Neural cell (in vitro differentiated cells): Measurements from ENCODE around the gene PTPRN2. TPM values are rescaled to one million over a fixed set of nuclear protein-coding genes. Genes with fewer than 3 reads are reported as not detected.

Experiments
- H2AFZ ChIP-seq: fragments of 200-600, 300-800 bp; sonication (generic), shearing (Covaris generic); 2 replicates; pipeline ENCODE4 v1.6.0; 2014; ENCODE audit warnings: low read depth, mild to moderate bottlenecking, antibody characterized with exemption, low read length, moderate library complexity
- H3F3A ChIP-seq: fragments of 200-600 bp; shearing (Covaris generic); 2 replicates; pipeline ENCODE4 v1.6.1; 2016; ENCODE audit warnings: mild to moderate bottlenecking, moderate library complexity, mixed read lengths, antibody characterized with exemption, low read length; ENCODE audit not compliant: insufficient read depth, poor library complexity, severe bottlenecking
- H3K27ac ChIP-seq: fragments of 200-600, 300-800 bp; sonication (generic), shearing (Covaris generic); 2 replicates; pipeline ENCODE4 v1.5.1; 2014; ENCODE audit warnings: mild to moderate bottlenecking, low read length, moderate library complexity
- H3K27me3 ChIP-seq: fragments of 300-800, 200-600 bp; sonication (generic), shearing (Covaris generic); 2 replicates; pipeline ENCODE4 v1.6.0; 2014; ENCODE audit warnings: mild to moderate bottlenecking, low read depth, low read length, moderate library complexity; ENCODE audit not compliant: insufficient read depth
- H3K36me3 ChIP-seq: fragments of 300-800, 200-600 bp; sonication (generic), shearing (Covaris generic); 2 replicates; pipeline ENCODE4 v1.5.1; 2014; ENCODE audit warnings: mild to moderate bottlenecking, antibody characterized with exemption, low read length, moderate library complexity; ENCODE audit not compliant: insufficient read depth
- H3K4me2 ChIP-seq: fragments of 300-800, 200-600 bp; sonication (generic), shearing (Covaris generic); 2 replicates; pipeline ENCODE4 v1.6.0; 2014; ENCODE audit warnings: mild to moderate bottlenecking, low read length
- H3K4me3 ChIP-seq: fragments of 300-800, 200-600 bp; sonication (generic), shearing (Covaris generic); 2 replicates; pipeline ENCODE4 v1.5.1; 2014; ENCODE audit warnings: mild to moderate bottlenecking, low read length, moderate library complexity
- H3K79me2 ChIP-seq: fragments of 200-600 bp; shearing (Covaris generic); replicated peaks from 2 replicates; pipeline ENCODE4 v1.6.0; 2014; ENCODE audit warnings: mild to moderate bottlenecking, low read length, moderate library complexity; ENCODE audit not compliant: insufficient read depth
- H3K9ac ChIP-seq: fragments of 300-800, 200-600 bp; sonication (generic), shearing (Covaris generic); 2 replicates; pipeline ENCODE4 v1.6.1; 2016; ENCODE audit warnings: mild to moderate bottlenecking, low read length, mixed read lengths
- H3K9me2 ChIP-seq: fragments of 200-600 bp; shearing (Covaris generic); 2 replicates; pipeline ENCODE4 v1.6.1; 2016; ENCODE audit warnings: mild to moderate bottlenecking, low read length, mixed read lengths; ENCODE audit not compliant: insufficient read depth
- H3K9me3 ChIP-seq: fragments of 200-600, 300-800 bp; sonication (generic), shearing (Covaris generic); 2 replicates; pipeline ENCODE4 v1.6.1; 2016; ENCODE audit warnings: mild to moderate bottlenecking, mixed run types, low read length, moderate library complexity, mixed read lengths
- H4K20me1 ChIP-seq: fragments of 200-600 bp; shearing (Covaris generic); 2 replicates; pipeline ENCODE4 v1.6.1; 2016; ENCODE audit warnings: mild to moderate bottlenecking, mixed run types; ENCODE audit not compliant: insufficient read depth
- CTCF ChIP-seq: fragments of 450-650 bp; IDR thresholded peaks from 2 replicates; pipeline ENCODE4 v1.5.1; 2014; ENCODE audit warnings: antibody characterized with exemption, mild to moderate bottlenecking, moderate library complexity; ENCODE audit not compliant: poor library complexity, severe bottlenecking
- EP300 ChIP-seq: fragments of 450-650 bp; conservative IDR thresholded peaks from 2 replicates; pipeline ENCODE4 v1.6.1; 2014; ENCODE audit warnings: antibody characterized with exemption, mild to moderate bottlenecking, moderate library complexity; ENCODE audit not compliant: poor library complexity, severe bottlenecking
- EZH2 ChIP-seq: fragments of 200-600, 300-800 bp; shearing (Covaris generic), sonication (generic); IDR thresholded peaks from 2 replicates; pipeline ENCODE4 v1.6.1; 2014; ENCODE audit warnings: antibody characterized with exemption, low read length, borderline replicate concordance, mild to moderate bottlenecking; ENCODE audit not compliant: insufficient read depth, poor library complexity, severe bottlenecking
- MXI1 ChIP-seq: fragments of 450-650 bp; conservative IDR thresholded peaks from 2 replicates; pipeline ENCODE4 v1.6.1; 2014; ENCODE audit warnings: antibody characterized with exemption, mild to moderate bottlenecking; ENCODE audit not compliant: poor library complexity, severe bottlenecking
- POLR2AphosphoS5 ChIP-seq: IDR thresholded peaks from 2 replicates; pipeline ENCODE4 v1.6.1; 2012
- RAD21 ChIP-seq: fragments of 450-650 bp; conservative IDR thresholded peaks from 2 replicates; pipeline ENCODE4 v1.6.1; 2014; ENCODE audit warnings: antibody characterized with exemption, mild to moderate bottlenecking, moderate library complexity
- REST ChIP-seq: IDR thresholded peaks from 2 replicates; pipeline ENCODE4 v1.6.1; 2012; ENCODE audit warnings: borderline replicate concordance
- SMC3 ChIP-seq: fragments of 450-650 bp; conservative IDR thresholded peaks from 2 replicates; pipeline ENCODE4 v1.6.1; 2014; ENCODE audit warnings: antibody characterized with exemption, mild to moderate bottlenecking, moderate library complexity; ENCODE audit not compliant: poor library complexity
- TAF1 ChIP-seq: IDR thresholded peaks from 2 replicates; pipeline ENCODE4 v1.6.1; 2012; ENCODE audit warnings: low read depth
- polyA plus RNA-seq: library from polyadenylated mRNA; depleted of rRNA; stranded (reverse); fragments of >200 nt; gene quantifications from 2 replicates; pipeline ENCODE4 v1.2.3, GENCODE V29; 2014

PTPRN2 gene
- polyA plus RNA-seq, 1 donor from 2014 or later, result 31.0 TPM

DNA sequence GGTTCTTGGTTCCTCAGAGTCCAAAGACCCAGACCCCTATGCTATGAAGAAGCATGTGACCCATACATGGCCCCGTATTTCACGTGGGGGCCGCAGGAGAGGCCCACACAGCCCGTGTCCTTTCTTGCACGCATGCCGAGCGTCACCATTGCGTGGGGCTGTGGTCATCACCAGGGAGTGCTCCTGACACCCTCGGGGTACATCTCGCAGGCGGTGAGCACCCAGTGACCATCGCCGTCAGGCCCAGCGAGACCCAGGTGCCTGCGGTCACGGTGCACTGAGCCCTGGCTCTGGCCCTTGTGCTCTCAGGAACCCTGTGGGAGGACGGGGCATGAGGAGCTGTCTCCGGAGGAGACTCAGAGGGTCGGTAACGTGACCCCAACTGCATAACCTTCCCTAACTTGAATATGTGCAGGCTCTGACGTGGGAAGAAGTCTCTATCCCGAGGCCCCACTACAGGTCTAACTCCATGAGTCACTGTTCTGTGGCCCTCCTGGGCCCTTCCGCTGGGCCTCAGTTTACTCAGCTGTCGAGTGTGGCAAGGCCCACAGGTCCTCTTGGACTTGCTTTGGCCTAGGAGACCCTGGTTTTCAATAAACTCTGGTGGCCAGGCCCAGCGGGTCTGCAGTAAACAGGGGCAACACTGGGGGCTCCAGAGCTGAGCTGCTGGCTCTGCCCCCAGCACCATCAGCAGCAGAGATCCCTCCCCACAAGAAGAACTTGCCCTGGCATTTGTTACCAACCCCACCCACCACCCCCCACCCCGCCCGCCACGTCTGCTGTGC, 503.9 kb downstream of the PTPRN2 start:
- Histone ChIP-seq H2AFZ (no peak overlapping the region), H3K4me3 (no peak overlapping the region), H3K9ac (no peak overlapping the region), H3F3A (no peaks in the 10 kb centered on the region), H4K20me1 (no peaks in the 10 kb centered on the region), H3K9me2 (no peaks in the 10 kb centered on the region), H3K4me2 (no peak overlapping the region), H3K9me3 (peaks cover 5% of the 10 kb centered on the region), H3K27me3 (no peaks in the 10 kb centered on the region), H3K36me3 (peaks cover 6% of the 10 kb centered on the region), H3K27ac (no peak overlapping the region), H3K79me2 (no peaks in the 10 kb centered on the region)
- TF ChIP-seq REST (no peak), POLR2AphosphoS5 (no peak), SMC3 (no peak)

DNA sequence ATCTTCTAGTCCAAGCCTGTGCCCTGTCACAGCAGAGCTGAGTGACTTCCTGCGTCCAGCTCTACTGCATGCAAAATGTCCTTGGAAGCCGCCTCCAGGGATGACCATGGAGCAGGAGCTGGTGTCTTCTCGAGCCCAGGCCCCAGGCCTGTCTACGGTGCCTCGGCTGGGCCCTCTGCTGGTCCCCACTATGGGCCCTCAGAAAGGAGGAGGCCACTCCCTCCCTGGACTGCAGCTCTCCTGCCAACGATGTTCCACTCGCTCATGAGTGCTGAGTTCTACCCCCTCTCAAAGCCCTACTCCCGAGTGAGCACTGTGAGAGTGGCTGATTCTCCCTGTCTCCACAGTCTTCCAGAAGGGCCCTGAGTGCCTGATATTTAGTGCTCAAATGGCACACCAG, 504.9 kb downstream of the PTPRN2 start:
- Histone ChIP-seq H3K36me3 (peaks cover 6% of the 10 kb centered on the region), H3K27me3 (no peaks in the 10 kb centered on the region), H3F3A (no peaks in the 10 kb centered on the region), H2AFZ (no peak overlapping the region), H3K27ac (no peak overlapping the region), H3K9me2 (no peaks in the 10 kb centered on the region), H3K79me2 (no peaks in the 10 kb centered on the region), H3K9me3 (peaks cover 5% of the 10 kb centered on the region), H3K9ac (no peak overlapping the region), H4K20me1 (no peaks in the 10 kb centered on the region), H3K4me2 (no peak overlapping the region), H3K4me3 (no peak overlapping the region)
- TF ChIP-seq MXI1 (no peak), RAD21 (no peak), CTCF (no peak), EZH2 (no peak), TAF1 (no peak)

GRCh38 chr7:158080899-158081445, 506.7 kb downstream of the PTPRN2 start:
- no peak overlapping the region for H3K4me2 ChIP-seq
- H3K27ac ChIP-seq, result no peak overlapping the region
- H3K27me3 ChIP-seq, result no peaks in the 10 kb centered on the region
- H3K79me2 ChIP-seq, result no peaks in the 10 kb centered on the region
- no peaks in the 10 kb centered on the region for H4K20me1 ChIP-seq
- no peak overlapping the region for H3K9ac ChIP-seq
- H3F3A ChIP-seq, result no peaks in the 10 kb centered on the region
- H3K4me3 ChIP-seq, result no peak overlapping the region
- H3K9me3 ChIP-seq, result no peaks in the 10 kb centered on the region
- peaks cover 6% of the 10 kb centered on the region for H3K36me3 ChIP-seq
- no peak for TF ChIP-seq MXI1
- no peak for TF ChIP-seq SMC3
- TF ChIP-seq RAD21, result no peak
- TF ChIP-seq CTCF, result no peak
- TF ChIP-seq POLR2AphosphoS5, result no peak
- no peak for TF ChIP-seq REST
- TF ChIP-seq TAF1, result no peak
- no peak for TF ChIP-seq EZH2
- TF ChIP-seq EP300, result no peak
- no peak overlapping the region for H2AFZ ChIP-seq
- H3K9me2 ChIP-seq, result no peaks in the 10 kb centered on the region
